ENCODE results near the gene LSM14A.
A peak's percentile ranks its signal among the peaks of the same experiment; 100 is the strongest.
"Not testable (repeated sequence)": the region's sequence is repeated elsewhere in the genome, so short reads cannot be mapped to it uniquely, and the experiment has no call there.

LSM14A gene

GRCh38 chr19:34230820-34231219 is 58.5 kb downstream of the LSM14A start:
- DNase-seq (ENCODE audit: low read depth), result no peak

GRCh38 chr19:34231439-34231838 is 59.1 kb downstream of the LSM14A start:
- no peak for DNase-seq (ENCODE audit: low read depth)

GRCh38 chr19:34232566-34233481 is 60.5 kb downstream of the LSM14A start:
- DNase-seq (ENCODE audit: low read depth), result no peak

GRCh38 chr19:34235425-34235940 is 63.2 kb downstream of the LSM14A start:
- DNase-seq (ENCODE audit: low read depth), result no peak

- no peak for DNase-seq (ENCODE audit: low read depth)
These were observed 64.0 kb downstream of the LSM14A start for GRCh38 chr19:34236035-34236987.

GRCh38 chr19:34237283-34237682 is 65.0 kb downstream of the LSM14A start:
- no peak for DNase-seq (ENCODE audit: low read depth)

GRCh38 chr19:34237939-34238338 is 65.6 kb downstream of the LSM14A start:
- DNase-seq (ENCODE audit: low read depth), result no peak

GRCh38 chr19:34241513-34242337 is 69.4 kb downstream of the LSM14A start:
- DNase-seq (ENCODE audit: low read depth), result no peak

- DNase-seq (ENCODE audit: low read depth), result not testable (repeated sequence)
These were observed 71.0 kb downstream of the LSM14A start for GRCh38 chr19:34243138-34243875.

GRCh38 chr19:34243876-34244578 is 71.7 kb downstream of the LSM14A start:
- no peak for DNase-seq (ENCODE audit: low read depth)

GRCh38 chr19:34244611-34245299 is 72.5 kb downstream of the LSM14A start:
- no peak for DNase-seq (ENCODE audit: low read depth)

GRCh38 chr19:34246340-34246739 is 74.0 kb downstream of the LSM14A start:
- DNase-seq (ENCODE audit: low read depth), result no peak

GRCh38 chr19:34248941-34249340 is 76.6 kb downstream of the LSM14A start:
- DNase-seq (ENCODE audit: low read depth), result no peak

- not testable (repeated sequence) for DNase-seq (ENCODE audit: low read depth)
These were observed 80.9 kb downstream of the LSM14A start for GRCh38 chr19:34253167-34253566.

GRCh38 chr19:34253681-34254045 is 81.4 kb downstream of the LSM14A start:
- not testable (repeated sequence) for DNase-seq (ENCODE audit: low read depth)

- DNase-seq (ENCODE audit: low read depth), result peak; percentile 79
These were observed 81.9 kb downstream of the LSM14A start, which contains the start of gene GARRE1 for GRCh38 chr19:34254046-34254697. Gene GARRE1, plus strand, starts transcription at chr19:34254554. Its CDS starts 45,920 bp downstream, at chr19:34300474.

GRCh38 chr19:34254698-34255432 is 82.6 kb downstream of the LSM14A start:
- peak; percentile 3 for DNase-seq (ENCODE audit: low read depth)

- no peak for DNase-seq (ENCODE audit: low read depth)
These were observed 83.2 kb downstream of the LSM14A start for GRCh38 chr19:34255546-34255945.

Data from T follicular helper cell (primary cell).